PC-9 (cell line): Measurements from ENCODE around the gene TSEN34. TPM values are rescaled to one million over a fixed set of nuclear protein-coding genes. Genes with fewer than 3 reads are reported as not detected.
"Not testable (repeated sequence)": the region's sequence is repeated elsewhere in the genome, so short reads cannot be mapped to it uniquely, and the experiment has no call there.

Source experiments
- BruUV-seq: library from RNA; stranded (reverse); fragments of 400-500 nt; replicated peaks from 2 replicates; lab custom pipeline; 2021; lab: Mats Ljungman, UMichigan
- CTCF ChIA-PET: fragments of 300-600 bp; sonication (Branson Sonifier 250); formaldehyde crosslinking; loops from one replicate; lab custom pipeline; 2022; ENCODE audit warnings: antibody characterized with exemption; lab: Charles Lee
- POLR2A ChIA-PET: fragments of 300-600 bp; sonication (Branson Sonifier 250); formaldehyde crosslinking; loops from one replicate; lab custom pipeline; 2022; ENCODE audit warnings: antibody characterized with exemption; ENCODE audit not compliant: unreplicated experiment; lab: Charles Lee
- DNase-seq, 2 experiments: peaks; one replicate each; pipeline versions ENCODE4 v3.0.0 to v3.0.0-alpha.2; 2015 to 2022; ENCODE audit warnings: mixed read lengths in 1 of 2
- H2AFZ ChIP-seq: fragments of 200-600 bp; sonication (generic); 2 replicates; pipeline ENCODE4 v1.8.1; 2017; ENCODE audit warnings: antibody characterized with exemption
- H3F3A ChIP-seq: fragments of 200-600 bp; sonication (generic); 2 replicates; pipeline ENCODE4 v1.8.1; 2017; ENCODE audit warnings: antibody characterized with exemption, mild to moderate bottlenecking, low read depth; ENCODE audit not compliant: insufficient read depth
- H3K27ac ChIP-seq: fragments of 200-600 bp; sonication (generic); 2 replicates; pipeline ENCODE4 v1.6.1; 2016; ENCODE audit warnings: mixed run types
- H3K27me3 ChIP-seq: fragments of 200-600 bp; sonication (generic); 2 replicates; pipeline ENCODE4 v1.6.1; 2016; ENCODE audit warnings: low read depth, mixed run types; ENCODE audit not compliant: insufficient read depth
- H3K36me3 ChIP-seq: fragments of 200-600 bp; sonication (generic); 2 replicates; pipeline ENCODE4 v1.6.1; 2016; ENCODE audit warnings: low read depth, mixed run types
- H3K4me1 ChIP-seq: fragments of 200-600 bp; sonication (generic); replicated peaks from 2 replicates; pipeline ENCODE4 v1.6.1; 2016; ENCODE audit warnings: mixed run types; ENCODE audit not compliant: insufficient read depth
- H3K4me2 ChIP-seq: fragments of 200-600 bp; sonication (generic); 2 replicates; pipeline ENCODE4 v1.6.1; 2017; ENCODE audit warnings: mixed run types
- H3K4me3 ChIP-seq: fragments of 200-600 bp; sonication (generic); 2 replicates; pipeline ENCODE4 v1.6.1; 2016; ENCODE audit warnings: mixed run types
- H3K79me2 ChIP-seq: fragments of 200-600 bp; sonication (generic); 2 replicates; pipeline ENCODE4 v1.6.1; 2017; ENCODE audit warnings: low read depth, mixed run types
- H3K9me2 ChIP-seq: fragments of 200-600 bp; sonication (generic); 2 replicates; pipeline ENCODE4 v1.8.1; 2017; ENCODE audit warnings: mild to moderate bottlenecking; ENCODE audit not compliant: insufficient read depth
- H3K9me3 ChIP-seq: fragments of 200-600 bp; sonication (generic); 2 replicates; pipeline ENCODE4 v1.8.1; 2016; ENCODE audit warnings: low read depth; ENCODE audit not compliant: insufficient read depth
- H4K20me1 ChIP-seq: fragments of 200-600 bp; sonication (generic); 2 replicates; pipeline ENCODE4 v1.8.1; 2017; ENCODE audit not compliant: insufficient read depth
- intact Hi-C: fragments of 100-400 bp; cut with micrococcal nuclease; formaldehyde crosslinking; loops from one replicate; pipeline ENCODE4 v1.10.0; 2022; ENCODE audit not compliant: unreplicated experiment
- total RNA-seq: library from RNA; stranded (reverse); gene quantifications from 2 replicates; pipeline ENCODE4 v1.2.3, GENCODE V29; 2021

Gene TSEN34
- total RNA-seq, 1 experiment from 2014 or later, result 134 TPM

GRCh38 chr19:54221947-54222346, 30.8 kb downstream of the TSEN34 start:
- BruUV-seq, H3F3A ChIP-seq, DNase-seq, H3K4me1 ChIP-seq, H2AFZ ChIP-seq, POLR2A ChIA-PET, CTCF ChIA-PET, H3K4me3 ChIP-seq, H3K79me2 ChIP-seq, H3K9me2 ChIP-seq, intact Hi-C loops, H3K27ac ChIP-seq, H3K9me3 ChIP-seq, H3K4me2 ChIP-seq, H4K20me1 ChIP-seq, H3K36me3 ChIP-seq: not testable (repeated sequence)
- H3K27me3 ChIP-seq, result peaks cover 29% of the 10 kb centered on the region

GRCh38 chr19:54222474-54223276, 31.6 kb downstream of the TSEN34 start, which contains the start of gene LILRB3:
Gene LILRB3 (minus strand): TSS chr19:54223007. CDS start chr19:54222976, 31 bp downstream.
- H3K4me3 ChIP-seq, H4K20me1 ChIP-seq, H3K4me1 ChIP-seq, H2AFZ ChIP-seq, DNase-seq, H3K4me2 ChIP-seq, CTCF ChIA-PET, H3F3A ChIP-seq, H3K27ac ChIP-seq, BruUV-seq, H3K9me3 ChIP-seq, H3K9me2 ChIP-seq, H3K79me2 ChIP-seq, H3K36me3 ChIP-seq, intact Hi-C loops: not testable (repeated sequence)
- H3K27me3 ChIP-seq, result peaks cover 34% of the 10 kb centered on the region
- POLR2A ChIA-PET, result interaction anchor here (0.6 kb wide), 1 partner anchor 35 kb away, joined by 3 read pairs; no protein-coding TSS in a partner anchor

GRCh38 chr19:54223277-54223936, 32.3 kb downstream of the TSEN34 start:
- POLR2A ChIA-PET, result interaction anchor here (0.6 kb wide), 1 partner anchor 35 kb away, joined by 3 read pairs; no protein-coding TSS in a partner anchor
- H3K4me1 ChIP-seq, H3K4me3 ChIP-seq, H4K20me1 ChIP-seq, H3K27ac ChIP-seq, H3K4me2 ChIP-seq, BruUV-seq, H2AFZ ChIP-seq, DNase-seq, H3F3A ChIP-seq, intact Hi-C loops, H3K36me3 ChIP-seq, H3K9me2 ChIP-seq, H3K79me2 ChIP-seq, H3K9me3 ChIP-seq: not testable (repeated sequence)
- peaks cover 38% of the 10 kb centered on the region for H3K27me3 ChIP-seq
- CTCF ChIA-PET, result interaction anchor here (0.7 kb wide), 1 partner anchor 418 kb away, joined by 6 read pairs; no protein-coding TSS in a partner anchor

- CTCF ChIA-PET, result interaction anchor here (0.7 kb wide), 1 partner anchor 418 kb away, joined by 6 read pairs; no protein-coding TSS in a partner anchor
Observed at GRCh38 chr19:54223937-54224281, 32.8 kb downstream of the TSEN34 start.

DNA sequence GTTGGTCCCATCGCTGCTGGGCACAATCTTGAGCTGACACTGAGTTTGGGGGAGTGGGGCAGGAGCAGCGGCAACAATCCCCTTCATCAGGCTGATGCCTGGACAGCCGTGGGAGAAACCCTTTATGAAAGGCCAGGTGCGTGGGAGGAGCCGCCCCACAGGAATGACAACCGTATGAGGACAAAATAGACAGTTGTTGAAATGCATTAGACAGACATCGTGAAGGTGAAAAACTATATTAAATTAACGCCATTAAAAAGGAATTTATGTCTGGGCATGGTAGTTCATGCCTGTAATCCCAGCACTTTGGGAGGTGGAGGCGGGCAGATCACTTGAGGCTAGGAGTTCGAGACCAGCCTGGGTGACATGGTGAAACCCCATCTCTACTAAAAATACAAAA, 33.5 kb downstream of the TSEN34 start:
- intact Hi-C loops, H3K27ac ChIP-seq, H3K36me3 ChIP-seq, BruUV-seq, H4K20me1 ChIP-seq, H3K4me3 ChIP-seq, H2AFZ ChIP-seq, H3K4me2 ChIP-seq, H3K4me1 ChIP-seq, H3K9me3 ChIP-seq, CTCF ChIA-PET, H3F3A ChIP-seq, POLR2A ChIA-PET, H3K79me2 ChIP-seq, H3K9me2 ChIP-seq, DNase-seq: not testable (repeated sequence)
- H3K27me3 ChIP-seq, result peaks cover 37% of the 10 kb centered on the region

More at GRCh38 chr19:54223937-54224281, 32.8 kb downstream of the TSEN34 start:
- H3K4me3 ChIP-seq, POLR2A ChIA-PET, H3K27ac ChIP-seq, DNase-seq, H3K79me2 ChIP-seq, H3K9me2 ChIP-seq, BruUV-seq, H3F3A ChIP-seq, intact Hi-C loops, H2AFZ ChIP-seq, H3K4me2 ChIP-seq, H3K9me3 ChIP-seq, H3K36me3 ChIP-seq, H4K20me1 ChIP-seq, H3K4me1 ChIP-seq: not testable (repeated sequence)
- peaks cover 35% of the 10 kb centered on the region for H3K27me3 ChIP-seq
